A673 (cell line): ENCODE results near the gene BBS7.

ENCODE experiments used
- EZH2 ChIP-seq: fragments of 200-600 bp; sonication (generic); IDR thresholded peaks from 2 replicates; pipeline ENCODE4 v1.6.1; 2017; ENCODE audit warnings: borderline replicate concordance, low read depth, mild to moderate bottlenecking, mixed read lengths, antibody characterized with exemption, low read length; ENCODE audit not compliant: poor library complexity, severe bottlenecking
- TF ChIP-seq, protein P1 (sequence below): fragments of 300-800, 200-600 bp; sonication (generic); conservative IDR thresholded peaks from 2 replicates; pipeline ENCODE4 v1.5.1; 2017; ENCODE audit warnings: low read depth, mild to moderate bottlenecking, antibody characterized with exemption, low read length, moderate library complexity, mixed read lengths

- TF ChIP-seq, protein P1, sequence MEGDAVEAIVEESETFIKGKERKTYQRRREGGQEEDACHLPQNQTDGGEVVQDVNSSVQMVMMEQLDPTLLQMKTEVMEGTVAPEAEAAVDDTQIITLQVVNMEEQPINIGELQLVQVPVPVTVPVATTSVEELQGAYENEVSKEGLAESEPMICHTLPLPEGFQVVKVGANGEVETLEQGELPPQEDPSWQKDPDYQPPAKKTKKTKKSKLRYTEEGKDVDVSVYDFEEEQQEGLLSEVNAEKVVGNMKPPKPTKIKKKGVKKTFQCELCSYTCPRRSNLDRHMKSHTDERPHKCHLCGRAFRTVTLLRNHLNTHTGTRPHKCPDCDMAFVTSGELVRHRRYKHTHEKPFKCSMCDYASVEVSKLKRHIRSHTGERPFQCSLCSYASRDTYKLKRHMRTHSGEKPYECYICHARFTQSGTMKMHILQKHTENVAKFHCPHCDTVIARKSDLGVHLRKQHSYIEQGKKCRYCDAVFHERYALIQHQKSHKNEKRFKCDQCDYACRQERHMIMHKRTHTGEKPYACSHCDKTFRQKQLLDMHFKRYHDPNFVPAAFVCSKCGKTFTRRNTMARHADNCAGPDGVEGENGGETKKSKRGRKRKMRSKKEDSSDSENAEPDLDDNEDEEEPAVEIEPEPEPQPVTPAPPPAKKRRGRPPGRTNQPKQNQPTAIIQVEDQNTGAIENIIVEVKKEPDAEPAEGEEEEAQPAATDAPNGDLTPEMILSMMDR = no peak
- no peak for TF ChIP-seq EZH2
Observed at GRCh38 chr4:121796283-121796682, 74.0 kb downstream of the BBS7 start.
